ENCODE results near the gene RETREG3. TPM values are rescaled to one million over a fixed set of nuclear protein-coding genes. Genes with fewer than 3 reads are reported as not detected.
A peak's percentile ranks its signal among the peaks of the same experiment; 100 is the strongest.

Gene RETREG3
- total and polyA plus RNA-seq, 2 experiments from 2014 or later = 8.0 to 38.2 TPM

GRCh38 chr17:42618442-42619150, 9.4 kb upstream of the RETREG3 start:
- no peak overlapping the region for H3K27ac Mint-ChIP-seq
- peaks cover 7% of the 10 kb centered on the region for H3K27me3 Mint-ChIP-seq (ENCODE audit: insufficient read depth, low read depth, poor library complexity)
- Histone ChIP-seq H3K4me1 (ENCODE audit: insufficient read depth) (peaks cover 6% of the 10 kb centered on the region), H3K4me2 (peak overlapping the region; percentile 54; the same call in 1 of the 2 replicates), H3K79me2 (replicated peaks; ENCODE audit: insufficient read depth) (no peaks in the 10 kb centered on the region), H2AFZ (no peak overlapping the region), H3F3A (replicated peaks; ENCODE audit: low read depth) (peaks cover 2% of the 10 kb centered on the region; the same call in 1 of the 2 replicates), H3K27ac (ENCODE audit: low read depth) (peak overlapping the region; percentile 87; the same call in 1 of the 2 replicates), H3K4me3 (no peak overlapping the region), H3K36me3 (ENCODE audit: insufficient read depth) (peaks cover 3% of the 10 kb centered on the region; the same call in 1 of the 2 replicates), H4K20me1 (replicated peaks; ENCODE audit: insufficient read depth) (no peaks in the 10 kb centered on the region), H3K27me3 (ENCODE audit: insufficient read depth) (no peaks in the 10 kb centered on the region), H3K9me2 (ENCODE audit: insufficient read depth) (no peaks in the 10 kb centered on the region)
- TF ChIP-seq, protein P1, sequence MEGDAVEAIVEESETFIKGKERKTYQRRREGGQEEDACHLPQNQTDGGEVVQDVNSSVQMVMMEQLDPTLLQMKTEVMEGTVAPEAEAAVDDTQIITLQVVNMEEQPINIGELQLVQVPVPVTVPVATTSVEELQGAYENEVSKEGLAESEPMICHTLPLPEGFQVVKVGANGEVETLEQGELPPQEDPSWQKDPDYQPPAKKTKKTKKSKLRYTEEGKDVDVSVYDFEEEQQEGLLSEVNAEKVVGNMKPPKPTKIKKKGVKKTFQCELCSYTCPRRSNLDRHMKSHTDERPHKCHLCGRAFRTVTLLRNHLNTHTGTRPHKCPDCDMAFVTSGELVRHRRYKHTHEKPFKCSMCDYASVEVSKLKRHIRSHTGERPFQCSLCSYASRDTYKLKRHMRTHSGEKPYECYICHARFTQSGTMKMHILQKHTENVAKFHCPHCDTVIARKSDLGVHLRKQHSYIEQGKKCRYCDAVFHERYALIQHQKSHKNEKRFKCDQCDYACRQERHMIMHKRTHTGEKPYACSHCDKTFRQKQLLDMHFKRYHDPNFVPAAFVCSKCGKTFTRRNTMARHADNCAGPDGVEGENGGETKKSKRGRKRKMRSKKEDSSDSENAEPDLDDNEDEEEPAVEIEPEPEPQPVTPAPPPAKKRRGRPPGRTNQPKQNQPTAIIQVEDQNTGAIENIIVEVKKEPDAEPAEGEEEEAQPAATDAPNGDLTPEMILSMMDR (conservative IDR thresholded peaks at IDR 0.05; ENCODE audit: low read depth in 2 of 2) = peak; percentile 49 to 78
- TF ChIP-seq NANOG (IDR thresholded peaks at IDR 0.05; ENCODE audit: borderline replicate concordance) = no peak
- no peak for TF ChIP-seq ZNF114 (CRISPR knock-in tag; IDR thresholded peaks at IDR 0.05)
- TF ChIP-seq, protein P2, sequence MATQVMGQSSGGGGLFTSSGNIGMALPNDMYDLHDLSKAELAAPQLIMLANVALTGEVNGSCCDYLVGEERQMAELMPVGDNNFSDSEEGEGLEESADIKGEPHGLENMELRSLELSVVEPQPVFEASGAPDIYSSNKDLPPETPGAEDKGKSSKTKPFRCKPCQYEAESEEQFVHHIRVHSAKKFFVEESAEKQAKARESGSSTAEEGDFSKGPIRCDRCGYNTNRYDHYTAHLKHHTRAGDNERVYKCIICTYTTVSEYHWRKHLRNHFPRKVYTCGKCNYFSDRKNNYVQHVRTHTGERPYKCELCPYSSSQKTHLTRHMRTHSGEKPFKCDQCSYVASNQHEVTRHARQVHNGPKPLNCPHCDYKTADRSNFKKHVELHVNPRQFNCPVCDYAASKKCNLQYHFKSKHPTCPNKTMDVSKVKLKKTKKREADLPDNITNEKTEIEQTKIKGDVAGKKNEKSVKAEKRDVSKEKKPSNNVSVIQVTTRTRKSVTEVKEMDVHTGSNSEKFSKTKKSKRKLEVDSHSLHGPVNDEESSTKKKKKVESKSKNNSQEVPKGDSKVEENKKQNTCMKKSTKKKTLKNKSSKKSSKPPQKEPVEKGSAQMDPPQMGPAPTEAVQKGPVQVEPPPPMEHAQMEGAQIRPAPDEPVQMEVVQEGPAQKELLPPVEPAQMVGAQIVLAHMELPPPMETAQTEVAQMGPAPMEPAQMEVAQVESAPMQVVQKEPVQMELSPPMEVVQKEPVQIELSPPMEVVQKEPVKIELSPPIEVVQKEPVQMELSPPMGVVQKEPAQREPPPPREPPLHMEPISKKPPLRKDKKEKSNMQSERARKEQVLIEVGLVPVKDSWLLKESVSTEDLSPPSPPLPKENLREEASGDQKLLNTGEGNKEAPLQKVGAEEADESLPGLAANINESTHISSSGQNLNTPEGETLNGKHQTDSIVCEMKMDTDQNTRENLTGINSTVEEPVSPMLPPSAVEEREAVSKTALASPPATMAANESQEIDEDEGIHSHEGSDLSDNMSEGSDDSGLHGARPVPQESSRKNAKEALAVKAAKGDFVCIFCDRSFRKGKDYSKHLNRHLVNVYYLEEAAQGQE (IDR thresholded peaks at IDR 0.05; ENCODE audit: unreplicated experiment) = no peak
- ATAC-seq (peak; percentile 98), DNase-seq (ENCODE audit: low spot score) (peak; percentile 91)
- peaks cover 23% of the 10 kb centered on the region for H3K36me3 Mint-ChIP-seq (ENCODE audit: low read depth)
- H3K4me3 Mint-ChIP-seq = no peak overlapping the region
- no peaks in the 10 kb centered on the region for H3K9me3 Mint-ChIP-seq
- peaks cover 13% of the 10 kb centered on the region; the same call in 2 of the 3 replicates for H3K4me1 Mint-ChIP-seq

DNA sequence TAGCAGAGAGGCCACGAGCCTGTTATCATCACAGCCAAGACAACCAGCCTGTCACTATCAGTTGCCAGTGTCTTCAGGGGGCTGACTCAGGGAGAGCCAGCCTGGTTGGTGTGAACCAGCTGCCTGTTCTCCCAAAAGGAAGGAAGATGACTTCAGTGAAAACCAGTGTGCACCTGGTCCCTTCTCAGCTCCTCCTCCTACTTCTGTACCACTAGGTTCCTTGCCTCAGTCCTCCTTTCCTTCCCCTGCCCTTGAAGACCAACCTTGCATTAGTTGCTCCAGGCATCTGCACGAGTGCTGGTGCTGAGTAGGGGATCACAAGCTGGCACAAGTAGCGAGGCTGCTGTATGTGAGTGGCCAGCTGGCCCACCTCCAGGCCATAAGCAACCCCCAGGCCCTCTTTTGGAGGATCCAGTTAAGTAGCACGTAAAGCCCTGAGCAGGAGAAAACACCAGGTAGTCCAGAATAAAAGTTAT, 8.8 kb upstream of the RETREG3 start:
- Mint-ChIP-seq H3K27ac (no peak overlapping the region), H3K4me1 (peaks cover 13% of the 10 kb centered on the region; the same call in 2 of the 3 replicates), H3K4me3 (no peak overlapping the region), H3K27me3 (ENCODE audit: insufficient read depth, low read depth, poor library complexity) (peaks cover 7% of the 10 kb centered on the region), H3K36me3 (ENCODE audit: low read depth) (peaks cover 29% of the 10 kb centered on the region), H3K9me3 (no peaks in the 10 kb centered on the region)
- ATAC-seq (peak; percentile 15; the same call in 2 of the 3 replicates), DNase-seq (ENCODE audit: low spot score) (no peak)
- no peaks in the 10 kb centered on the region for H3K79me2 ChIP-seq (replicated peaks; ENCODE audit: insufficient read depth)
- H3K27me3 ChIP-seq (ENCODE audit: insufficient read depth) = no peaks in the 10 kb centered on the region
- H3K4me2 ChIP-seq = no peak overlapping the region
- no peaks in the 10 kb centered on the region for H3K9me2 ChIP-seq (ENCODE audit: insufficient read depth)
- H3K27ac ChIP-seq (ENCODE audit: low read depth) = peak overlapping the region; percentile 87
- peaks cover 1% of the 10 kb centered on the region; the same call in 1 of the 2 replicates for H4K20me1 ChIP-seq (replicated peaks; ENCODE audit: insufficient read depth)
- H3K4me1 ChIP-seq (ENCODE audit: insufficient read depth) = peaks cover 6% of the 10 kb centered on the region
- H3K4me3 ChIP-seq = no peak overlapping the region
- no peak overlapping the region for H2AFZ ChIP-seq
- H3F3A ChIP-seq (replicated peaks; ENCODE audit: low read depth) = peaks cover 2% of the 10 kb centered on the region; the same call in 1 of the 2 replicates
- H3K36me3 ChIP-seq (ENCODE audit: insufficient read depth) = peaks cover 5% of the 10 kb centered on the region; the same call in 1 of the 2 replicates
- TF ChIP-seq NANOG (IDR thresholded peaks at IDR 0.05; ENCODE audit: borderline replicate concordance) = no peak
- TF ChIP-seq ZNF114 (CRISPR knock-in tag; IDR thresholded peaks at IDR 0.05) = no peak
- TF ChIP-seq JUNB (IDR thresholded peaks at IDR 0.05; ENCODE audit: unreplicated experiment) = no peak
- no peak for TF ChIP-seq ETS1 (IDR thresholded peaks at IDR 0.05)
